ENCODE measurements around the gene NRDC. TPM values are rescaled to one million over a fixed set of nuclear protein-coding genes. Genes with fewer than 3 reads are reported as not detected.

NRDC gene
- total and polyA plus RNA-seq, 2 of the 8 experiments (the other 6 are each of a cell fraction or from before 2014, with no cell fraction given): 70.2 to 182 TPM

- no peak for TF ChIP-seq POU5F1 (IDR thresholded peaks at IDR 0.05; ENCODE audit: low read depth, low read length)
These were observed 22.6 kb upstream of the NRDC start (continued) for GRCh38 chr1:51901151-51901550.

Data from H1 (cell line).